GM19328 (cell line): ENCODE data around the gene SEC24A.
"Not testable (repeated sequence)": the region's sequence is repeated elsewhere in the genome, so short reads cannot be mapped to it uniquely, and the experiment has no call there.

Experiments used
- ATAC-seq: cut with Tn5 transposase; IDR thresholded peaks from one replicate; pipeline ENCODE4 v1.9.1; 2021; ENCODE audit warnings: mild to moderate bottlenecking, moderate library complexity; ENCODE audit not compliant: unreplicated experiment

The SEC24A gene

GRCh38 chr5:134649163-134649835 lies 714 bp downstream of the SEC24A start:
- ATAC-seq: no peak

GRCh38 chr5:134650660-134651059 lies 2.1 kb downstream of the SEC24A start:
- not testable (repeated sequence) for ATAC-seq

- ATAC-seq: no peak
Measured at GRCh38 chr5:134651531-134651930, 2.9 kb downstream of the SEC24A start.

GRCh38 chr5:134656690-134657089 lies 8.1 kb downstream of the SEC24A start:
- ATAC-seq: no peak

- no peak for ATAC-seq
Measured at GRCh38 chr5:134659456-134659855, 10.9 kb downstream of the SEC24A start.

- ATAC-seq: no peak
Measured at GRCh38 chr5:134659922-134660321, 11.3 kb downstream of the SEC24A start.

- no peak for ATAC-seq
Measured at GRCh38 chr5:134662971-134663370, 14.4 kb downstream of the SEC24A start.

- ATAC-seq: no peak
Measured at GRCh38 chr5:134664448-134664847, 15.9 kb downstream of the SEC24A start.

GRCh38 chr5:134673546-134673945 lies 25.0 kb downstream of the SEC24A start:
- not testable (repeated sequence) for ATAC-seq

GRCh38 chr5:134677357-134677756 lies 28.8 kb downstream of the SEC24A start:
- ATAC-seq: not testable (repeated sequence)

GRCh38 chr5:134690144-134690543 lies 41.6 kb downstream of the SEC24A start:
- ATAC-seq: not testable (repeated sequence)

- no peak for ATAC-seq
Measured at GRCh38 chr5:134692722-134693121, 44.1 kb downstream of the SEC24A start.

GRCh38 chr5:134708301-134708700 lies 59.7 kb downstream of the SEC24A start:
- no peak for ATAC-seq

- no peak for ATAC-seq
Measured at GRCh38 chr5:134714120-134714519, 65.5 kb downstream of the SEC24A start.

GRCh38 chr5:134714541-134714940 lies 66.0 kb downstream of the SEC24A start:
- no peak for ATAC-seq

GRCh38 chr5:134715466-134715865 lies 66.9 kb downstream of the SEC24A start:
- not testable (repeated sequence) for ATAC-seq

GRCh38 chr5:134724872-134725271 lies 76.3 kb downstream of the SEC24A start:
- ATAC-seq: no peak

GRCh38 chr5:134732819-134733218 lies 84.2 kb downstream of the SEC24A start:
- ATAC-seq: no peak

GRCh38 chr5:134735243-134735642 lies 86.7 kb downstream of the SEC24A start:
- no peak for ATAC-seq

GRCh38 chr5:134736173-134736812 lies 87.7 kb downstream of the SEC24A start:
- no peak for ATAC-seq

GRCh38 chr5:134738133-134738962 lies 89.8 kb downstream of the SEC24A start, which contains the start of gene CAMLG:
TSS of gene CAMLG (plus strand) at chr5:134738548. CDS start at chr5:134738621, 73 bp downstream.
- ATAC-seq: peak; percentile 98
